ENCODE results near the gene ZSCAN5C. TPM values are rescaled to one million over a fixed set of nuclear protein-coding genes. Genes with fewer than 3 reads are reported as not detected.
A peak's percentile ranks its signal among the peaks of the same experiment; 100 is the strongest.
"Not testable (repeated sequence)": the region's sequence is repeated elsewhere in the genome, so short reads cannot be mapped to it uniquely, and the experiment has no call there.

The ZSCAN5C gene
- total RNA-seq, 6 experiments from 2014 or later = not detected

DNA sequence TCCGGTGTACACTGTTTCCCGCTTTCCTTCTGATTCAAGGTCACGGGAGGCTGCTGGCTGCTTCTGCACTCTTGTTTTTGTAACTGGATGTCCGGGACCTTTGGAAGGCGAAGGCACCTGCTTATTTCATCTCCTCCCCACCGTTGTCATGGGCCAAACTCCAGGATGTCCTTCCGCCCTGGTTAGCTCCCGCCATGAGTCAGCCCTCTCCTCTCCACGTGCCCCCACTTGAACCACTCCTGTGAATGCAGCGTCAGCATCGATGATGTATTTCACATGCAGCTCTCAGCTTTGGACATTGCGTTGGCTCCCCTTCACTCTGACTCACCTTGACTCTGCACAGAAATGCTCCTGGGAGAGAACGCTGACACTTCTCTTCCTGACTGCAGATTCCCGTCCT lies 31.8 kb upstream of the ZSCAN5C start:
- no peak for DNase-seq
- peaks cover 0 to 4% (median 1%) of the 10 kb centered on the region in 4 donors for H3K4me1 ChIP-seq

GRCh38 chr19:56174086-56174485 lies 28.0 kb upstream of the ZSCAN5C start:
- H3K27ac ChIP-seq = no peak overlapping the region
- DNase-seq = no peak
- H3K4me1 ChIP-seq = peaks cover 0 to 8% (median 2%) of the 10 kb centered on the region in 4 donors
- intact Hi-C loops (cut with DNase I) = loop anchor here in 1 of 2 donors (10.0 kb wide), 2 partner anchors 69 to 99 kb away; no protein-coding TSS in a partner anchor
- no peaks in the 10 kb centered on the region for H3K9me3 ChIP-seq
- no peaks in the 10 kb centered on the region for H3K27me3 ChIP-seq
- H3K4me3 ChIP-seq = no peak overlapping the region
- WGBS (ENCODE audit: insufficient coverage, low coverage, low lambda C conversion rate, missing lambda C conversion rate) = 45% methylated on average over 9 of the region's 9 CpGs
- ATAC-seq = no peak
- no peaks in the 10 kb centered on the region for H3K36me3 ChIP-seq
- TF ChIP-seq POLR2A (IDR thresholded peaks at IDR 0.05) = no peak
- TF ChIP-seq, protein P1, sequence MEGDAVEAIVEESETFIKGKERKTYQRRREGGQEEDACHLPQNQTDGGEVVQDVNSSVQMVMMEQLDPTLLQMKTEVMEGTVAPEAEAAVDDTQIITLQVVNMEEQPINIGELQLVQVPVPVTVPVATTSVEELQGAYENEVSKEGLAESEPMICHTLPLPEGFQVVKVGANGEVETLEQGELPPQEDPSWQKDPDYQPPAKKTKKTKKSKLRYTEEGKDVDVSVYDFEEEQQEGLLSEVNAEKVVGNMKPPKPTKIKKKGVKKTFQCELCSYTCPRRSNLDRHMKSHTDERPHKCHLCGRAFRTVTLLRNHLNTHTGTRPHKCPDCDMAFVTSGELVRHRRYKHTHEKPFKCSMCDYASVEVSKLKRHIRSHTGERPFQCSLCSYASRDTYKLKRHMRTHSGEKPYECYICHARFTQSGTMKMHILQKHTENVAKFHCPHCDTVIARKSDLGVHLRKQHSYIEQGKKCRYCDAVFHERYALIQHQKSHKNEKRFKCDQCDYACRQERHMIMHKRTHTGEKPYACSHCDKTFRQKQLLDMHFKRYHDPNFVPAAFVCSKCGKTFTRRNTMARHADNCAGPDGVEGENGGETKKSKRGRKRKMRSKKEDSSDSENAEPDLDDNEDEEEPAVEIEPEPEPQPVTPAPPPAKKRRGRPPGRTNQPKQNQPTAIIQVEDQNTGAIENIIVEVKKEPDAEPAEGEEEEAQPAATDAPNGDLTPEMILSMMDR (IDR thresholded peaks at IDR 0.05) = no peak

More for the DNA sequence above, 31.8 kb upstream of the ZSCAN5C start:
- ATAC-seq = peak in 3 of 4 donors; percentile 5 to 58 (median 43)
- 74% methylated on average over 13 of the region's 14 CpGs for WGBS (ENCODE audit: insufficient coverage, low coverage, low lambda C conversion rate, missing lambda C conversion rate)
- no peak overlapping the region for H3K4me3 ChIP-seq
- no peak overlapping the region for H3K27ac ChIP-seq
- intact Hi-C loops (cut with DNase I) = loop anchor here in 1 of 2 donors (10.0 kb wide), 2 partner anchors 65 to 95 kb away; no protein-coding TSS in a partner anchor
- H3K27me3 ChIP-seq = no peaks in the 10 kb centered on the region
- H3K9me3 ChIP-seq = no peaks in the 10 kb centered on the region
- TF ChIP-seq POLR2A (IDR thresholded peaks at IDR 0.05) = no peak
- TF ChIP-seq, protein P1 (IDR thresholded peaks at IDR 0.05) = no peak
- no peaks in the 10 kb centered on the region for H3K36me3 ChIP-seq

DNA sequence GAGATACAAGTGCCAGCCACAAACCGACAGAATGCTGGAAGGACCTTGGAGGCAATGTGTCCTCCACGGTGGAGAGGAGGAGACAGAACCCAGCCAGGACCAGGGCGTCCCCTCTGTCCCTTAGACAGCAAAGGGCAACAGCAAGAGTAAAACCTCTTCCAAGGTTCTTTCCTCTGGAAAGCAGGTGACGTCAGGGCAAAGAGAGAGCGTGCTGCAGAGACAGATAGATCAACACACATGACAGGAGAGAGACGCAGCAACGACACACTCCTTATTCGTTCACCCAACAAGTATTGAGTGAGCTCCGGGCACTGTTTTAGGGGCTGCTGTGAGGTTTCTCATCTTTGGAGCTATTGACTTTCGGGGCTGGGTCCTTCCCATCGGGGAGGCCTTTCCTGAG lies 27.5 kb upstream of the ZSCAN5C start:
- H3K4me3 ChIP-seq = no peak overlapping the region
- no peak overlapping the region for H3K27ac ChIP-seq
- H3K27me3 ChIP-seq = no peaks in the 10 kb centered on the region
- intact Hi-C loops (cut with DNase I) = loop anchor here in 1 of 2 donors (10.0 kb wide), 2 partner anchors 70 to 100 kb away; no protein-coding TSS in a partner anchor
- TF ChIP-seq, protein P1 (IDR thresholded peaks at IDR 0.05) = no peak
- H3K4me1 ChIP-seq = peaks cover 0 to 8% (median 2%) of the 10 kb centered on the region in 4 donors
- DNase-seq = no peak
- H3K9me3 ChIP-seq = no peaks in the 10 kb centered on the region
- ATAC-seq = peak in 2 of 4 donors; percentile 39 to 44
- no peaks in the 10 kb centered on the region for H3K36me3 ChIP-seq
- 29% methylated on average over 8 of the region's 11 CpGs for WGBS (ENCODE audit: insufficient coverage, low coverage, low lambda C conversion rate, missing lambda C conversion rate)

GRCh38 chr19:56175861-56176307 lies 26.2 kb upstream of the ZSCAN5C start, which contains the start of gene GALP:
GALP (plus strand) TSS chr19:56176008; CDS start chr19:56177109, 1,101 bp downstream.
- H3K9me3 ChIP-seq, H3K27me3 ChIP-seq, H3K36me3 ChIP-seq, H3K4me1 ChIP-seq, H3K27ac ChIP-seq, H3K4me3 ChIP-seq: not testable (repeated sequence)
- DNase-seq (peak; percentile 74 to 91 (median 88)), ATAC-seq (peak; percentile 30 to 75 (median 52))
- intact Hi-C loops (cut with DNase I) = loop anchor here in 1 of 2 donors (10.0 kb wide), 2 partner anchors 71 to 101 kb away; no protein-coding TSS in a partner anchor
- 23% methylated on average over 10 of the region's 15 CpGs for WGBS (ENCODE audit: insufficient coverage, low coverage, low lambda C conversion rate, missing lambda C conversion rate)

- not testable (repeated sequence) for H3K27ac ChIP-seq, H3K9me3 ChIP-seq, H3K27me3 ChIP-seq, H3K4me1 ChIP-seq, ATAC-seq, H3K4me3 ChIP-seq, H3K36me3 ChIP-seq
- intact Hi-C loops (cut with DNase I) = loop anchor here in 1 of 2 donors (10.0 kb wide), 2 partner anchors 72 to 102 kb away; no protein-coding TSS in a partner anchor
- DNase-seq = peak in 2 of 3 donors; percentile 58 to 64
- WGBS (ENCODE audit: insufficient coverage, low coverage, low lambda C conversion rate, missing lambda C conversion rate) = 3% methylated on average over 4 of the region's 11 CpGs
These were observed 25.8 kb upstream of the ZSCAN5C start for GRCh38 chr19:56176310-56176709.
